HL-60 (cell line): ENCODE results near the gene SCN1B.

ENCODE experiments used
- DNase-seq, 2 experiments: peaks; one replicate each; pipeline ENCODE4 v3.0.0-alpha.2; 2010 to 2020; ENCODE audit warnings: low read depth in 1 of 2, low spot score in 1 of 2
- H3K27ac ChIP-seq: fragments of 250-450 bp; sonication (Bioruptor Pico); replicated peaks from 2 replicates; pipeline ENCODE4 v1.5.1; 2020; ENCODE audit warnings: mild to moderate bottlenecking, moderate library complexity
- H3K27me3 ChIP-seq: fragments of 250-450 bp; sonication (Bioruptor Pico); 2 replicates; pipeline ENCODE4 v1.5.1; 2021; ENCODE audit warnings: mild to moderate bottlenecking, moderate library complexity; ENCODE audit not compliant: insufficient read depth, poor library complexity, severe bottlenecking
- H3K4me3 ChIP-seq: replicated peaks from 2 replicates; pipeline ENCODE4 v1.5.1; 2011; ENCODE audit warnings: mild to moderate bottlenecking, control low read depth, low read length; ENCODE audit not compliant: insufficient read depth
- CTCF ChIP-seq: IDR thresholded peaks from one replicate; pipeline ENCODE4 v1.5.1; 2011; ENCODE audit warnings: low read length, control low read depth, inconsistent platforms; ENCODE audit not compliant: insufficient read depth
- GABPA ChIP-seq: IDR thresholded peaks from 2 replicates; pipeline ENCODE4 v1.6.1; 2012; ENCODE audit warnings: low read depth
- POLR2AphosphoS5 ChIP-seq: IDR thresholded peaks from 2 replicates; pipeline ENCODE4 v1.6.1; 2012; ENCODE audit warnings: low read depth
- REST ChIP-seq: IDR thresholded peaks from 2 replicates; pipeline ENCODE4 v1.6.1; 2012; ENCODE audit warnings: low read depth; ENCODE audit not compliant: insufficient replicate concordance
- SPI1 ChIP-seq: IDR thresholded peaks from 2 replicates; pipeline ENCODE4 v1.6.1; 2012; ENCODE audit warnings: low read depth, mild to moderate bottlenecking, borderline replicate concordance

SCN1B gene

GRCh38 chr19:35052599-35053190 is 22.4 kb downstream of the SCN1B start:
- no peak for DNase-seq
- no peak overlapping the region for H3K27ac ChIP-seq

GRCh38 chr19:35053667-35054293 is 23.5 kb downstream of the SCN1B start:
- no peak for TF ChIP-seq GABPA
- TF ChIP-seq CTCF = no peak
- no peak for TF ChIP-seq SPI1
- Histone ChIP-seq H3K4me3 (no peak overlapping the region), H3K27ac (no peak overlapping the region), H3K27me3 (no peaks in the 10 kb centered on the region)
- DNase-seq = no peak

More at GRCh38 chr19:35052599-35053190, 22.4 kb downstream of the SCN1B start:
- Histone ChIP-seq H3K27me3 (no peaks in the 10 kb centered on the region), H3K4me3 (no peak overlapping the region)
- no peak for TF ChIP-seq GABPA
- TF ChIP-seq POLR2AphosphoS5 = no peak
- no peak for TF ChIP-seq SPI1
- TF ChIP-seq CTCF = no peak
- TF ChIP-seq REST = no peak

GRCh38 chr19:35054626-35055025 is 24.4 kb downstream of the SCN1B start:
- Histone ChIP-seq H3K27ac (no peak overlapping the region), H3K27me3 (no peaks in the 10 kb centered on the region), H3K4me3 (no peak overlapping the region)
- no peak for DNase-seq
- TF ChIP-seq SPI1 (no peak), GABPA (no peak), REST (no peak), CTCF (no peak), POLR2AphosphoS5 (no peak)

GRCh38 chr19:35055715-35056179 is 25.5 kb downstream of the SCN1B start:
- Histone ChIP-seq H3K27me3 (no peaks in the 10 kb centered on the region), H3K4me3 (no peak overlapping the region), H3K27ac (no peak overlapping the region)
- DNase-seq = no peak
- TF ChIP-seq SPI1 (no peak), CTCF (peak; percentile 7), REST (no peak)
